HG02870 (cell line): ENCODE data around the gene CACUL1.

Experiments
- ATAC-seq: cut with Tn5 transposase; IDR thresholded peaks from one replicate; pipeline ENCODE4 v1.9.1; 2021; ENCODE audit warnings: mild to moderate bottlenecking, moderate library complexity; ENCODE audit not compliant: unreplicated experiment

CACUL1 gene

GRCh38 chr10:118735294-118735693 is 19.5 kb downstream of the CACUL1 start:
- ATAC-seq = no peak

GRCh38 chr10:118734475-118734874 is 20.3 kb downstream of the CACUL1 start:
- no peak for ATAC-seq

GRCh38 chr10:118732245-118733165 is 22.3 kb downstream of the CACUL1 start:
- ATAC-seq = peak; percentile 73

- ATAC-seq = no peak
Observed at GRCh38 chr10:118730756-118731456, 23.9 kb downstream of the CACUL1 start.

- ATAC-seq = peak; percentile 68
Observed at GRCh38 chr10:118729641-118730258, 25.0 kb downstream of the CACUL1 start.

- ATAC-seq = no peak
Observed at GRCh38 chr10:118729200-118729599, 25.6 kb downstream of the CACUL1 start.

- no peak for ATAC-seq
Observed at GRCh38 chr10:118725886-118726500, 28.8 kb downstream of the CACUL1 start.

- ATAC-seq = no peak
Observed at GRCh38 chr10:118723466-118723865, 31.3 kb downstream of the CACUL1 start.

- ATAC-seq = no peak
Observed at GRCh38 chr10:118721539-118721876, 33.3 kb downstream of the CACUL1 start.

- ATAC-seq = no peak
Observed at GRCh38 chr10:118720685-118721538, 33.9 kb downstream of the CACUL1 start.

- no peak for ATAC-seq
Observed at GRCh38 chr10:118714366-118714765, 40.4 kb downstream of the CACUL1 start.

GRCh38 chr10:118712930-118713634 is 41.7 kb downstream of the CACUL1 start:
- ATAC-seq = no peak

GRCh38 chr10:118712080-118712479 is 42.7 kb downstream of the CACUL1 start:
- ATAC-seq = no peak

- ATAC-seq = no peak
Observed at GRCh38 chr10:118710487-118710886, 44.3 kb downstream of the CACUL1 start.

- no peak for ATAC-seq
Observed at GRCh38 chr10:118708571-118708970, 46.2 kb downstream of the CACUL1 start.

GRCh38 chr10:118704711-118705110 is 50.1 kb downstream of the CACUL1 start:
- ATAC-seq = no peak

- ATAC-seq = no peak
Observed at GRCh38 chr10:118701529-118702323, 53.0 kb downstream of the CACUL1 start.

- ATAC-seq = peak; percentile 97
Observed at GRCh38 chr10:118698421-118698820, 56.3 kb downstream of the CACUL1 start.

GRCh38 chr10:118694848-118695247 is 59.9 kb downstream of the CACUL1 start:
- ATAC-seq = no peak
